GM12878 (cell line): ENCODE data around the gene IL1RAPL1. TPM values are rescaled to one million over a fixed set of nuclear protein-coding genes. Genes with fewer than 3 reads are reported as not detected.
A peak's percentile ranks its signal among the peaks of the same experiment; 100 is the strongest.

Experiments
- ATAC-seq: fragments of 200-7000 bp; cut with Tn5 transposase; 3 replicates; pipeline ENCODE4 v1.9.1; 2020; ENCODE audit warnings: mild to moderate bottlenecking, moderate library complexity
- BruUV-seq: library from RNA; stranded (reverse); fragments of 400-500 nt; replicated peaks from 2 replicates; lab custom pipeline; 2021; lab: Mats Ljungman, UMichigan
- CTCF ChIA-PET: fragments of 300-600 bp; sonication (Branson Sonifier 250); formaldehyde crosslinking; extraction: SDS; loops from one replicate; lab custom pipeline; 2021; ENCODE audit warnings: inconsistent platforms; lab: Yijun Ruan, JAX
- POLR2A ChIA-PET: fragments of 350-600 bp; formaldehyde crosslinking; extraction: SDS; loops from one replicate; lab custom pipeline; 2021; ENCODE audit warnings: inconsistent platforms; lab: Charles Lee
- RAD21 ChIA-PET: fragments of 300-600 bp; sonication (Branson Sonifier 250); formaldehyde crosslinking; loops from one replicate; lab custom pipeline; 2023; ENCODE audit warnings: antibody characterized with exemption; ENCODE audit not compliant: unreplicated experiment; lab: Charles Lee
- SMC1A ChIA-PET: fragments of 300-600 bp; sonication (Branson Sonifier 250); formaldehyde crosslinking; loops from one replicate; lab custom pipeline; 2023; ENCODE audit not compliant: unreplicated experiment, uncharacterized antibody; lab: Charles Lee
- DNase-seq: peaks from one replicate; pipeline ENCODE4 v3.0.0-alpha.2; 2011; ENCODE audit warnings: low read depth, low spot score
- FAIRE-seq: peaks from 3 replicates; lab custom pipeline; 2011; peaks lifted over from hg19 to GRCh38; lab: Jason Lieb, UNC
- H2AFZ ChIP-seq: 2 replicates; pipeline ENCODE4 v1.6.0; 2011; ENCODE audit warnings: low read depth, low read length, control low read depth; ENCODE audit not compliant: control insufficient read depth
- H3K27ac ChIP-seq: 2 replicates; pipeline ENCODE4 v1.5.1; 2011; ENCODE audit warnings: control low read depth; ENCODE audit not compliant: control insufficient read depth, insufficient read depth
- H3K27me3 ChIP-seq, 2 experiments: replicated peaks in 1 of 2; 2 replicates each; pipeline versions ENCODE4 v1.6.0 to v1.6.1; 2011; ENCODE audit warnings: low read length in 1 of 2; ENCODE audit not compliant: control insufficient read depth in 2 of 2, insufficient read depth in 2 of 2
- H3K36me3 ChIP-seq, 2 experiments: 2 replicates each; pipeline ENCODE4 v1.5.1; 2011; ENCODE audit warnings: low read length in 1 of 2; ENCODE audit not compliant: control insufficient read depth in 2 of 2, insufficient read depth in 2 of 2
- H3K4me1 ChIP-seq: 2 replicates; pipeline ENCODE4 v1.6.1; 2011; ENCODE audit warnings: mild to moderate bottlenecking, low read length, moderate library complexity, mixed read lengths; ENCODE audit not compliant: control insufficient read depth, insufficient read depth
- H3K4me2 ChIP-seq: 2 replicates; pipeline ENCODE4 v1.6.0; 2011; ENCODE audit warnings: control low read depth; ENCODE audit not compliant: control insufficient read depth, insufficient read depth
- H3K4me3 ChIP-seq: fragments of 200-600 bp; sonication (generic); 2 replicates; pipeline ENCODE4 v1.5.1; 2016
- H3K79me2 ChIP-seq: 2 replicates; pipeline ENCODE4 v1.6.0; 2011; ENCODE audit warnings: low read length; ENCODE audit not compliant: control insufficient read depth, insufficient read depth
- H3K9ac ChIP-seq: 2 replicates; pipeline ENCODE4 v1.8.0; 2011; ENCODE audit warnings: low read length, control low read depth, mixed read lengths; ENCODE audit not compliant: control insufficient read depth, insufficient read depth
- H3K9me3 ChIP-seq: replicated peaks from 3 replicates; pipeline ENCODE4 v1.5.1; 2011; ENCODE audit warnings: mild to moderate bottlenecking, low read length; ENCODE audit not compliant: control insufficient read depth, insufficient read depth
- H4K20me1 ChIP-seq: 2 replicates; pipeline ENCODE4 v1.6.0; 2011; ENCODE audit not compliant: control insufficient read depth, insufficient read depth
- BACH1 ChIP-seq: fragments of 450-650 bp; IDR thresholded peaks from 2 replicates; pipeline ENCODE4 v1.6.1; 2017; ENCODE audit warnings: mild to moderate bottlenecking, borderline replicate concordance
- BHLHE40 ChIP-seq, 2 experiments: fragments of 450-650 bp in 1 of 2; IDR thresholded peaks; 2 replicates each; pipeline ENCODE4 v1.6.1; 2011 to 2017; ENCODE audit warnings: low read depth in 2 of 2, borderline replicate concordance in 1 of 2, improper control_type of control experiment in 1 of 2, low read length in 1 of 2, mild to moderate bottlenecking in 1 of 2
- CEBPB ChIP-seq, 2 experiments: fragments of 150-350 bp in 1 of 2; IDR thresholded peaks; 2 replicates each; pipeline ENCODE4 v1.6.1; 2012 to 2014; ENCODE audit warnings: low read depth in 2 of 2, low read length in 2 of 2, borderline replicate concordance in 1 of 2, inconsistent platforms in 1 of 2
- HDAC6 ChIP-seq: fragments of 200-600 bp; sonication (generic); IDR thresholded peaks from one replicate; pipeline ENCODE4 v1.8.0; 2017; ENCODE audit warnings: antibody characterized with exemption; ENCODE audit not compliant: unreplicated experiment
- IKZF2 ChIP-seq, 2 experiments: fragments of 450-650 bp; IDR thresholded peaks; 2 replicates each; pipeline ENCODE4 v1.6.1; 2017; ENCODE audit warnings: mild to moderate bottlenecking in 2 of 2, moderate library complexity in 2 of 2
- KAT2A ChIP-seq: conservative IDR thresholded peaks from 2 replicates; pipeline ENCODE4 v1.6.1; 2011; ENCODE audit warnings: low read depth, low read length; ENCODE audit not compliant: control insufficient read depth
- PAX5 ChIP-seq: IDR thresholded peaks from 2 replicates; pipeline ENCODE4 v1.6.1; 2011; ENCODE audit warnings: low read depth, low read length, borderline replicate concordance
- RCOR1 ChIP-seq: conservative IDR thresholded peaks from 2 replicates; pipeline ENCODE4 v1.6.1; 2012; ENCODE audit warnings: low read depth, low read length, improper control_type of control experiment
- RUNX3 ChIP-seq: IDR thresholded peaks from 2 replicates; pipeline ENCODE4 v1.6.1; 2012; ENCODE audit warnings: low read length, inconsistent platforms
- SPI1 ChIP-seq: IDR thresholded peaks from 2 replicates; pipeline ENCODE4 v1.6.1; 2011; ENCODE audit warnings: low read depth, mild to moderate bottlenecking, low read length, moderate library complexity, borderline replicate concordance; ENCODE audit not compliant: insufficient read depth
- TARDBP ChIP-seq: IDR thresholded peaks from 2 replicates; pipeline ENCODE4 v1.6.1; 2016; ENCODE audit warnings: borderline replicate concordance
- TCF12 ChIP-seq: IDR thresholded peaks from 2 replicates; pipeline ENCODE4 v1.6.1; 2011; ENCODE audit warnings: low read depth, mild to moderate bottlenecking, low read length
- WGBS: methylation state at CpG from one replicate; pipeline ENCODE4 v1.1.6; 2016; ENCODE audit warnings: low lambda C conversion rate; ENCODE audit not compliant: insufficient replicate concordance, insufficient coverage; ENCODE audit errors: missing lambda C conversion rate; 5-methylcytosine and 5-hydroxymethylcytosine counted together
- in situ Hi-C: fragments of 300-500 bp; cut with MboI; formaldehyde crosslinking; loops from 9 replicates; pipeline ENCODE4 v1.14.3; 2018; ENCODE audit warnings: mixed read lengths
- intact Hi-C: fragments of 100-400 bp; cut with micrococcal nuclease; formaldehyde crosslinking; loops from one replicate; pipeline ENCODE4 v1.14.2; 2022; ENCODE audit not compliant: unreplicated experiment
- polyA plus RNA-seq, 11 experiments: library from polyadenylated mRNA; depleted of rRNA in 4 of 11; unstranded in 6 of 11; stranded (reverse) in 5 of 11; fragments of >200 nt; fragmentation: Nextera tagmentation in 4 of 11; fragmentation: Illumina TruSeq in 1 of 11; extraction: Ambion mirVana in 4 of 11; extraction: Trizol in 1 of 11; gene quantifications; 1 replicate in 1 of 11; 2 replicates in 10 of 11; pipeline versions ENCODE4 v1.2.1 to v1.2.3, GENCODE V29; 2011 to 2016; ENCODE audit warnings: inconsistent platforms in 2 of 11, missing spikeins in 2 of 11, low read depth in 1 of 11
- total RNA-seq, 4 experiments: library from RNA; depleted of rRNA in 3 of 4; stranded (reverse); fragments of >200 nt in 3 of 4; fragmentation: Illumina TruSeq in 1 of 4; extraction: Trizol in 1 of 4; gene quantifications; 2 replicates each; pipeline versions ENCODE4 v1.2.1 to v1.2.3, GENCODE V29; 2013 to 2021
- TF ChIP-seq, protein P1 (sequence below): fragments of 450-650 bp; IDR thresholded peaks from 2 replicates; pipeline ENCODE4 v1.6.1; 2017; ENCODE audit warnings: mild to moderate bottlenecking
- TF ChIP-seq, protein P2 (sequence below): fragments of 450-650 bp; IDR thresholded peaks from 2 replicates; pipeline ENCODE4 v1.6.1; 2018; ENCODE audit warnings: borderline replicate concordance, mild to moderate bottlenecking; ENCODE audit not compliant: partially characterized antibody
- TF ChIP-seq, protein P3 (sequence below): IDR thresholded peaks from 2 replicates; pipeline ENCODE4 v1.6.1; 2011; ENCODE audit warnings: low read depth, low read length, improper control_type of control experiment, borderline replicate concordance

IL1RAPL1 gene
- total and polyA plus RNA-seq, 10 of the 15 experiments (the other 5 are each of a cell fraction or from before 2014, with no cell fraction given): not detected

DNA sequence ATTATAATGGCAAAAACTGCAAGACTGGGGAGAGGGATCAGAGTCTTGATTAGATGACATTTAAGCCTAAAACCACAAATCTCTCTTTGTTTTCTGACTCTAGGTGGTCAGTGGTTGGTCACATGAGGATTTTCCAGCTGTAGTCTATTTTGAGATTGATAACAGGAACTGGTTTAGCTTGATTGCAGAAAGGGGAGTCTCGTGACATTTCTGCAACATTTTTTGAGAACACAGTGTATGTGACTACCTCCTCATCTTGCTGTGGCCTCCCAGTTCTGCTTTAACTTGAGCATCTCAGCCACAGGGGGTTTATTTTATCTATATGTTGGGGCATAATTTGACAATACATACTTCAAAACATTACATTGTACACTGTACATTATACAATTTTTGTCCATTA, 901.7 kb downstream of the IL1RAPL1 start:
- DNase-seq: peak; percentile 25
- in situ Hi-C loops: no loop called here
- ChIA-PET POLR2A (no interaction called here), CTCF (interaction anchor here (2.0 kb wide), 1 partner anchor 11 kb away, joined by 14 read pairs; no protein-coding TSS in a partner anchor)
- Histone ChIP-seq H3K4me3 (no peak overlapping the region), H3K4me2 (peak overlapping the region; percentile 24; the same call in 1 of the 2 replicates), H3K36me3 (no peaks in the 10 kb centered on the region), H2AFZ (no peak overlapping the region), H3K9me3 (no peaks in the 10 kb centered on the region)
- ATAC-seq: peak; percentile 42; the same call in 2 of the 3 replicates
- TF ChIP-seq RCOR1 (no peak), IKZF2 (IDR thresholded peaks at IDR 0.05) (no peak), PAX5 (peak; percentile 43; the same call in 1 of the 2 replicates), TCF12 (no peak), KAT2A (no peak), SPI1 (peak; percentile 57; the same call in 1 of the 2 replicates), HDAC6 (no peak), TARDBP (no peak), CEBPB (IDR thresholded peaks at IDR 0.05; ENCODE audit: borderline replicate concordance in 1 of 2, low read depth in 2 of 2, low read length in 2 of 2) (no peak), BHLHE40 (IDR thresholded peaks at IDR 0.05; ENCODE audit: borderline replicate concordance in 1 of 2, low read depth in 2 of 2, low read length in 1 of 2) (peak; percentile 63 to 67; a peak in 2 of 4 replicates), RUNX3 (peak; percentile 31; the same call in 1 of the 2 replicates), BACH1 (no peak)
- TF ChIP-seq, protein P1, sequence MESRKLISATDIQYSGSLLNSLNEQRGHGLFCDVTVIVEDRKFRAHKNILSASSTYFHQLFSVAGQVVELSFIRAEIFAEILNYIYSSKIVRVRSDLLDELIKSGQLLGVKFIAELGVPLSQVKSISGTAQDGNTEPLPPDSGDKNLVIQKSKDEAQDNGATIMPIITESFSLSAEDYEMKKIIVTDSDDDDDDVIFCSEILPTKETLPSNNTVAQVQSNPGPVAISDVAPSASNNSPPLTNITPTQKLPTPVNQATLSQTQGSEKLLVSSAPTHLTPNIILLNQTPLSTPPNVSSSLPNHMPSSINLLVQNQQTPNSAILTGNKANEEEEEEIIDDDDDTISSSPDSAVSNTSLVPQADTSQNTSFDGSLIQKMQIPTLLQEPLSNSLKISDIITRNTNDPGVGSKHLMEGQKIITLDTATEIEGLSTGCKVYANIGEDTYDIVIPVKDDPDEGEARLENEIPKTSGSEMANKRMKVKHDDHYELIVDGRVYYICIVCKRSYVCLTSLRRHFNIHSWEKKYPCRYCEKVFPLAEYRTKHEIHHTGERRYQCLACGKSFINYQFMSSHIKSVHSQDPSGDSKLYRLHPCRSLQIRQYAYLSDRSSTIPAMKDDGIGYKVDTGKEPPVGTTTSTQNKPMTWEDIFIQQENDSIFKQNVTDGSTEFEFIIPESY: no peak
- TF ChIP-seq, protein P2, sequence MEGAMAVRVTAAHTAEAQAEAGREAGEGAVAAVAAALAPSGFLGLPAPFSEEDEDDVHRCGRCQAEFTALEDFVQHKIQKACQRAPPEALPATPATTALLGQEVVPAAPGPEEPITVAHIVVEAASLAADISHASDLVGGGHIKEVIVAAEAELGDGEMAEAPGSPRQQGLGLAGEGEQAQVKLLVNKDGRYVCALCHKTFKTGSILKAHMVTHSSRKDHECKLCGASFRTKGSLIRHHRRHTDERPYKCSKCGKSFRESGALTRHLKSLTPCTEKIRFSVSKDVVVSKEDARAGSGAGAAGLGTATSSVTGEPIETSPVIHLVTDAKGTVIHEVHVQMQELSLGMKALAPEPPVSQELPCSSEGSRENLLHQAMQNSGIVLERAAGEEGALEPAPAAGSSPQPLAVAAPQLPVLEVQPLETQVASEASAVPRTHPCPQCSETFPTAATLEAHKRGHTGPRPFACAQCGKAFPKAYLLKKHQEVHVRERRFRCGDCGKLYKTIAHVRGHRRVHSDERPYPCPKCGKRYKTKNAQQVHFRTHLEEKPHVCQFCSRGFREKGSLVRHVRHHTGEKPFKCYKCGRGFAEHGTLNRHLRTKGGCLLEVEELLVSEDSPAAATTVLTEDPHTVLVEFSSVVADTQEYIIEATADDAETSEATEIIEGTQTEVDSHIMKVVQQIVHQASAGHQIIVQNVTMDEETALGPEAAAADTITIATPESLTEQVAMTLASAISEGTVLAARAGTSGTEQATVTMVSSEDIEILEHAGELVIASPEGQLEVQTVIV: no peak
- TF ChIP-seq, protein P3, sequence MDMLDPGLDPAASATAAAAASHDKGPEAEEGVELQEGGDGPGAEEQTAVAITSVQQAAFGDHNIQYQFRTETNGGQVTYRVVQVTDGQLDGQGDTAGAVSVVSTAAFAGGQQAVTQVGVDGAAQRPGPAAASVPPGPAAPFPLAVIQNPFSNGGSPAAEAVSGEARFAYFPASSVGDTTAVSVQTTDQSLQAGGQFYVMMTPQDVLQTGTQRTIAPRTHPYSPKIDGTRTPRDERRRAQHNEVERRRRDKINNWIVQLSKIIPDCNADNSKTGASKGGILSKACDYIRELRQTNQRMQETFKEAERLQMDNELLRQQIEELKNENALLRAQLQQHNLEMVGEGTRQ: no peak
- TF ChIP-seq, all 136 proteins: peak for 4
- Histone ChIP-seq H3K79me2 (no peaks in the 10 kb centered on the region), H4K20me1 (no peaks in the 10 kb centered on the region), H3K27me3 (no peaks in the 10 kb centered on the region), H3K9ac (no peak overlapping the region), H3K27ac (no peak overlapping the region), H3K4me1 (peaks cover 8% of the 10 kb centered on the region; the same call in 1 of the 2 replicates)
- WGBS: 0% methylated on average over 1 of the region's 1 CpG
- intact Hi-C loops: no loop called here
- ChIA-PET RAD21 (no interaction called here), SMC1A (no interaction called here)
- peak; percentile 38 for FAIRE-seq
- BruUV-seq: no TSS peak
